Ectodermal cell (in vitro differentiated cells): ENCODE data around the gene STX7. TPM values are rescaled to one million over a fixed set of nuclear protein-coding genes. Genes with fewer than 3 reads are reported as not detected.
"Not testable (repeated sequence)": the region's sequence is repeated elsewhere in the genome, so short reads cannot be mapped to it uniquely, and the experiment has no call there.

Experiments
- H3K27ac ChIP-seq: 2 replicates; pipeline ENCODE4 v1.7.0; 2013; ENCODE audit warnings: mild to moderate bottlenecking, low read depth, low read length; ENCODE audit not compliant: insufficient read depth, poor library complexity, severe bottlenecking
- H3K27me3 ChIP-seq: 2 replicates; pipeline ENCODE4 v1.7.0; 2013; ENCODE audit warnings: mild to moderate bottlenecking, low read length; ENCODE audit not compliant: insufficient read depth, control insufficient read depth, poor library complexity, severe bottlenecking
- H3K36me3 ChIP-seq: one replicate; pipeline ENCODE4 v1.7.0; 2013; ENCODE audit warnings: low read length; ENCODE audit not compliant: control insufficient read depth, insufficient read depth
- H3K4me1 ChIP-seq: one replicate; pipeline ENCODE4 v1.7.0; 2013; ENCODE audit warnings: low read length; ENCODE audit not compliant: control insufficient read depth, insufficient read depth
- H3K4me3 ChIP-seq: 2 replicates; pipeline ENCODE4 v1.7.0; 2013; ENCODE audit warnings: low read depth, low read length, control low read depth; ENCODE audit not compliant: insufficient read depth
- H3K9me3 ChIP-seq: 2 replicates; pipeline ENCODE4 v1.7.0; 2013; ENCODE audit warnings: mild to moderate bottlenecking, low read length, moderate library complexity; ENCODE audit not compliant: control insufficient read depth
- WGBS, 2 experiments: methylation state at CpG; one replicate each; pipeline ENCODE4 v1.1.7; 2013; ENCODE audit warnings: missing lambda C conversion rate in 2 of 2; 5-methylcytosine and 5-hydroxymethylcytosine counted together
- polyA plus RNA-seq, 4 experiments: library from polyadenylated mRNA; stranded (reverse); fragments of 50-300 nt; gene quantifications; one replicate each; pipeline ENCODE4 v1.2.3, GENCODE V29; 2013

The STX7 gene
- polyA plus RNA-seq (2013, experiment 1 of 4): 45.0 TPM
- polyA plus RNA-seq (2013, experiment 2 of 4): 39.1 TPM
- 28.4 TPM for polyA plus RNA-seq (2013, experiment 3 of 4)
- 36.7 TPM for polyA plus RNA-seq (2013, experiment 4 of 4)

- Histone ChIP-seq H3K4me3 (peak within 1 kb of the TSS; percentile 51), H3K4me1 (no peaks in the 10 kb centered on the region), H3K27me3 (no peaks in the 10 kb centered on the region), H3K27ac (no peak within 1 kb of the TSS), H3K36me3 (no peaks in the 10 kb centered on the region), H3K9me3 (no peaks in the 10 kb centered on the region)
- 2% methylated on average over 67 of the region's 67 CpGs for WGBS, 2 experiments
Observed at GRCh38 chr6:132512638-132513632, at the start of gene STX7. Gene STX7, minus strand, starts transcription at chr6:132513116. Its CDS starts 9,586 bp downstream, at chr6:132503530.

- H3K36me3 ChIP-seq, H3K4me3 ChIP-seq, H3K9me3 ChIP-seq, H3K4me1 ChIP-seq, H3K27me3 ChIP-seq, H3K27ac ChIP-seq: not testable (repeated sequence)
- 83 to 95% methylated on average over 3 of the region's 3 CpGs for WGBS, 2 experiments
Observed at GRCh38 chr6:132560087-132560486, 47.2 kb upstream of the STX7 start.

GRCh38 chr6:132552372-132552771 lies 39.5 kb upstream of the STX7 start, which contains the start of gene TAAR8:
Gene TAAR8, plus strand, starts transcription at chr6:132552672. Its CDS starts 21 bp downstream, at chr6:132552693.
- Histone ChIP-seq H3K27ac (no peak within 1 kb of the TSS), H3K27me3 (no peaks in the 10 kb centered on the region), H3K4me3 (no peak within 1 kb of the TSS), H3K36me3 (no peaks in the 10 kb centered on the region), H3K9me3 (no peaks in the 10 kb centered on the region), H3K4me1 (peaks cover 4% of the 10 kb centered on the region)
- WGBS, 2 experiments: 100% methylated on average over 2 of the region's 2 CpGs; no CpG with 5 or more reads in 1 of the 2 experiments

- Histone ChIP-seq H3K4me3 (no peak overlapping the region), H3K36me3 (no peaks in the 10 kb centered on the region), H3K27me3 (no peaks in the 10 kb centered on the region), H3K4me1 (peaks cover 4% of the 10 kb centered on the region), H3K9me3 (no peaks in the 10 kb centered on the region), H3K27ac (no peak overlapping the region)
- 80 to 87% methylated on average over 4 of the region's 4 CpGs for WGBS, 2 experiments
Observed at GRCh38 chr6:132551214-132551613, 38.3 kb upstream of the STX7 start.

- 91 to 92% methylated on average over 4 of the region's 4 CpGs for WGBS, 2 experiments
- H3K4me1 ChIP-seq: peaks cover 4% of the 10 kb centered on the region
- no peaks in the 10 kb centered on the region for H3K9me3 ChIP-seq
- no peak overlapping the region for H3K27ac ChIP-seq
- no peak overlapping the region for H3K4me3 ChIP-seq
- no peaks in the 10 kb centered on the region for H3K27me3 ChIP-seq
- H3K36me3 ChIP-seq: no peaks in the 10 kb centered on the region
Observed at GRCh38 chr6:132548746-132549463, 36.0 kb upstream of the STX7 start.

GRCh38 chr6:132544826-132545225 lies 31.9 kb upstream of the STX7 start:
- Histone ChIP-seq H3K9me3 (no peaks in the 10 kb centered on the region), H3K27ac (no peak overlapping the region), H3K36me3 (no peaks in the 10 kb centered on the region), H3K4me1 (peaks cover 4% of the 10 kb centered on the region), H3K27me3 (no peaks in the 10 kb centered on the region), H3K4me3 (no peak overlapping the region)

GRCh38 chr6:132537977-132538376 lies 25.1 kb upstream of the STX7 start, which contains the start of gene TAAR9:
Gene TAAR9, plus strand, starts transcription at chr6:132538277. Its CDS starts 13 bp downstream, at chr6:132538290.
- Histone ChIP-seq H3K9me3 (no peaks in the 10 kb centered on the region), H3K27ac (no peak within 1 kb of the TSS), H3K4me1 (no peaks in the 10 kb centered on the region), H3K4me3 (no peak within 1 kb of the TSS), H3K36me3 (no peaks in the 10 kb centered on the region), H3K27me3 (no peaks in the 10 kb centered on the region)
- 92 to 93% methylated on average over 3 of the region's 4 CpGs for WGBS, 2 experiments

- 88 to 93% methylated on average over 2 of the region's 3 CpGs for WGBS, 2 experiments
- no peaks in the 10 kb centered on the region for H3K4me1 ChIP-seq
- H3K27me3 ChIP-seq: no peaks in the 10 kb centered on the region
Observed at GRCh38 chr6:132537145-132537544, 24.2 kb upstream of the STX7 start.

GRCh38 chr6:132534546-132534945 lies 21.6 kb upstream of the STX7 start:
- WGBS, 2 experiments: 91 to 99% methylated on average over 1 to 2 of the region's 2 CpGs
- H3K9me3 ChIP-seq, H3K36me3 ChIP-seq, H3K4me1 ChIP-seq, H3K27me3 ChIP-seq, H3K4me3 ChIP-seq, H3K27ac ChIP-seq: not testable (repeated sequence)

More at GRCh38 chr6:132537145-132537544, 24.2 kb upstream of the STX7 start:
- H3K9me3 ChIP-seq: no peaks in the 10 kb centered on the region
- H3K36me3 ChIP-seq: no peaks in the 10 kb centered on the region
- no peak overlapping the region for H3K4me3 ChIP-seq
- no peak overlapping the region for H3K27ac ChIP-seq
